Measurements from ENCODE around the gene MAD1L1.

DNA sequence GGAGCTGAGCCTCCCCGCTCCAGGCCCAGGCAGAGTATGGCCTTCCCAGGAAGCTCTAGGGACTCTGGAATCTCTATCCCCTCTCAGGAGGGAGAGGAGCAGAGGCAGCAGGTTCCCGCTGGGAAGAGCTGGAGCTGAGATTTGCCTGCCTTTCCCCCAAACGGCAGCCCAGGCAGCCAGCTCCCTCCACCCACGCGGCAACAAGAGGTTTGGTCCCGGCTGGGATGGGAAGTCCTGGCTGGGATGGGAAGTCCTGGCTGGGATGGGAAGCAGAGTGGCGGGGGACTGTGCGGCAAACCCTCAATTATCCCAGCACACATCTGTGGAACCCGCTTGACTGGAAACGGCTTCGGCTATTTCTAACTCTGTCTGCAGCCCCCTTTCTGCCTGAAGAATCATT is 339.7 kb downstream of the MAD1L1 start:
- TF ChIP-seq POLR2A (IDR thresholded peaks at IDR 0.05; ENCODE audit: low read depth, low read length) (no peak), POLR2AphosphoS5 (IDR thresholded peaks at IDR 0.05; ENCODE audit: low read depth, low read length) (no peak)
